ENCODE measurements around the gene BCAS4. TPM values are rescaled to one million over a fixed set of nuclear protein-coding genes. Genes with fewer than 3 reads are reported as not detected.

BCAS4 gene
- total and polyA plus RNA-seq, 8 donors: 2.9 to 8.2 (median 6.8) TPM

GRCh38 chr20:50848846-50849673, 54.2 kb downstream of the BCAS4 start:
- H3K4me1 ChIP-seq: peaks cover 9 to 11% of the 10 kb centered on the region in 2 donors
- ATAC-seq: peak; percentile 67
- H3K27ac ChIP-seq: no peak overlapping the region
- H3K36me3 ChIP-seq: no peaks in the 10 kb centered on the region
- no peaks in the 10 kb centered on the region for H3K9me3 ChIP-seq
- no peak for DNase-seq
- no peak overlapping the region for H3K4me3 ChIP-seq
- intact Hi-C loops (cut with DNase I): no loop called here
- H3K27me3 ChIP-seq: peaks cover 0 to 10% of the 10 kb centered on the region in 2 donors
- no peak for TF ChIP-seq CTCF (IDR thresholded peaks at IDR 0.05)

GRCh38 chr20:50850721-50851286, 55.9 kb downstream of the BCAS4 start:
- H3K27ac ChIP-seq: no peak overlapping the region
- no peak for DNase-seq
- H3K36me3 ChIP-seq: no peaks in the 10 kb centered on the region
- no peak for TF ChIP-seq CTCF (IDR thresholded peaks at IDR 0.05)
- H3K4me1 ChIP-seq: peaks cover 9 to 11% of the 10 kb centered on the region in 2 donors
- peaks cover 0 to 10% of the 10 kb centered on the region in 2 donors for H3K27me3 ChIP-seq
- no peak overlapping the region for H3K4me3 ChIP-seq
- H3K9me3 ChIP-seq: no peaks in the 10 kb centered on the region
- no peak for ATAC-seq
- intact Hi-C loops (cut with DNase I): no loop called here

- Histone ChIP-seq H3K4me3 (no peak overlapping the region), H3K27me3 (peaks cover 0 to 10% of the 10 kb centered on the region in 2 donors), H3K4me1 (peaks cover 9 to 11% of the 10 kb centered on the region in 2 donors), H3K36me3 (no peaks in the 10 kb centered on the region), H3K27ac (no peak overlapping the region), H3K9me3 (no peaks in the 10 kb centered on the region)
- TF ChIP-seq CTCF (IDR thresholded peaks at IDR 0.05): no peak
- intact Hi-C loops (cut with DNase I): no loop called here
- ATAC-seq: no peak
- no peak for DNase-seq
Measured at GRCh38 chr20:50852085-50852484, 57.2 kb downstream of the BCAS4 start.

- Histone ChIP-seq H3K36me3 (no peaks in the 10 kb centered on the region), H3K27ac (no peak overlapping the region), H3K9me3 (no peaks in the 10 kb centered on the region), H3K4me1 (no peaks in the 10 kb centered on the region), H3K4me3 (no peak overlapping the region), H3K27me3 (peaks cover 0 to 10% of the 10 kb centered on the region in 2 donors)
- DNase-seq: no peak
- intact Hi-C loops (cut with DNase I): no loop called here
- no peak for ATAC-seq
- no peak for TF ChIP-seq CTCF (IDR thresholded peaks at IDR 0.05)
Measured at GRCh38 chr20:50854506-50855249, 59.8 kb downstream of the BCAS4 start.
